ENCODE data around the gene LGALS16. TPM values are rescaled to one million over a fixed set of nuclear protein-coding genes. Genes with fewer than 3 reads are reported as not detected.
"Not testable (repeated sequence)": the region's sequence is repeated elsewhere in the genome, so short reads cannot be mapped to it uniquely, and the experiment has no call there.

The LGALS16 gene
- not detected for total RNA-seq
- long read RNA-seq, donor 1 = 0 reads
- long read RNA-seq, donor 2 = 0 reads

GRCh38 chr19:39655613-39656012, at the start of gene LGALS16:
Gene LGALS16 (plus strand): TSS chr19:39655913. CDS start chr19:39655962, 49 bp downstream.
- DNase-seq (ENCODE audit: low spot score) = no peak
- intact Hi-C loops (cut with DNase I) = no loop called here

DNA sequence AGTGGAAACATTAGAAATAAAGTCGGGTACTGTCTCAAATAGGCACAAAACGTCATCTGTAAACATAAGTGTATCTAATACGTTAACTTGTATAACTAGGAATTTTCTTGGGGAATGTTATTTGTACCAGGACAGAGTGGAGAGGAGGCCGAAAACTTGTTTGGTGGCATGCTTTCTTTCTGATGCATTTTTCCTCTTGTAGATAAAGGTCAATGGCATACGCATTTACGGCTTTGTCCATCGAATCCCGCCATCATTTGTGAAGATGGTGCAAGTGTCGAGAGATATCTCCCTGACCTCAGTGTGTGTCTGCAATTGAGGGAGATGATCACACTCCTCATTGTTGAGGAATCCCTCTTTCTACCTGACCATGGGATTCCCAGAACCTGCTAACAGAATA, 48.7 kb upstream of the LGALS16 start:
- no peak for DNase-seq (ENCODE audit: low spot score)
- intact Hi-C loops (cut with DNase I) = no loop called here

DNA sequence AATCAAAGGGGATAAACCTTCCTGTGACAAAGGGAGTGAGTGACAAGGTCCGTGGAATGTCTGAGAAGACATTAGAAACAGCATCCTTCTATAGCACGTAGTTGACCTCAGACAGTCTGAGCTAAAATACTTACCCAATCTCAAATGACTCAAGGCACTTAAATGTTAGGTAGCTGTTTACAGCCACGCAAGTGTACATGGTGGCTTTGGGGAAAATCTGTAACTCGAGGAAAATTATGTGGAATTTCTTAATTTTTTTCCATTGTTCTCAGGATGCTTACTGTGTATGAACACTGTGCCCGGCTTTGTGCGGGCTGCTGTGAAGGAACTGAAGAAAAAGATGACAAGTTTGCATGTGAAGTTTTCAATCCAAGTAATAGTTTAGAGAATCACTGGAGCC, 48.2 kb upstream of the LGALS16 start:
- DNase-seq (ENCODE audit: low spot score) = no peak
- intact Hi-C loops (cut with DNase I) = no loop called here

- intact Hi-C loops (cut with DNase I) = no loop called here
- DNase-seq (ENCODE audit: low spot score) = no peak
Observed at GRCh38 chr19:39613597-39613996, 42.1 kb upstream of the LGALS16 start.

GRCh38 chr19:39617745-39618144, 38.0 kb upstream of the LGALS16 start:
- intact Hi-C loops (cut with DNase I) = no loop called here
- DNase-seq (ENCODE audit: low spot score) = no peak

DNA sequence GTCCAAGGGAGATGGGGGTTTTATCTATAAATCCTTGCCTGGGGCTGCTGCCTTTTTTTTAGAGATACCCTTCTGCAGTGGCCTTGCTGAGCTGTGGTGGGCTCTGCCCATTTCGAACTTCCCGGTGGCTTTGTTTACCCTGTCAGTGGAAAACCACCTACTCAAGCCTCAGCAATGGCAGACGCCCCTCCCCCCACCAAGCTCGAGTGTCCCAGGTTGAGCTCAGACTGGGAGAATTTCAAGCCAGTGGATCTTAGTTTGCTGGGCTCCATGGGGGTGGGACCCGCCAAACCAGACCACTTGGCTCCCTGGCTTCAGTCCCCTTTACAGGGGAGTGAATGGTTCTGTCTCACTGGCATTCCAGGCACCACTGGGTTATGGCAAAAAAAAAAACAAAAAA, 31.8 kb upstream of the LGALS16 start:
- intact Hi-C loops (cut with DNase I) = no loop called here
- no peak for DNase-seq (ENCODE audit: low spot score)

GRCh38 chr19:39627631-39628030, 28.1 kb upstream of the LGALS16 start:
- intact Hi-C loops (cut with DNase I); DNase-seq (ENCODE audit: low spot score): not testable (repeated sequence)

DNA sequence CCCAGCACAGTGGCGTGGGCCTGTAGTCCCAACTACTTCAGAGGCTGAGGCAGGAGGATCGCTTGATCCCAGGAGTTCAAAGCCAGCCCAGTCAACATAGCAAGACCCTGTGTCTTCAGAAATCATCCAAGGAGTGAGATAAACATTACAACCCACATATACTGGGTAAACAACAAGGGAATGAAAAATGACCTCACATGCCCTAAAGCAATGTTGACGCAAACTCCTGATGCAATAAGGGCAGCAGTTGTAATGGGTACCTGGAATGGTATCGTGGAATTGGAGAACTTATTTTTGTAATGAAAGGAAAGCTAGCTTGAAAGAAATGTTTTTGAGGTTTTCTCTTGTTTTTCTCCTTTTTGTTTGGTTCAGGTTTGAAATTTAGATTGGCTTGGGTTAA, 24.5 kb upstream of the LGALS16 start:
- intact Hi-C loops (cut with DNase I) = no loop called here
- DNase-seq (ENCODE audit: low spot score) = no peak

- intact Hi-C loops (cut with DNase I) = no loop called here
Observed at GRCh38 chr19:39631626-39632025, 24.1 kb upstream of the LGALS16 start.

DNA sequence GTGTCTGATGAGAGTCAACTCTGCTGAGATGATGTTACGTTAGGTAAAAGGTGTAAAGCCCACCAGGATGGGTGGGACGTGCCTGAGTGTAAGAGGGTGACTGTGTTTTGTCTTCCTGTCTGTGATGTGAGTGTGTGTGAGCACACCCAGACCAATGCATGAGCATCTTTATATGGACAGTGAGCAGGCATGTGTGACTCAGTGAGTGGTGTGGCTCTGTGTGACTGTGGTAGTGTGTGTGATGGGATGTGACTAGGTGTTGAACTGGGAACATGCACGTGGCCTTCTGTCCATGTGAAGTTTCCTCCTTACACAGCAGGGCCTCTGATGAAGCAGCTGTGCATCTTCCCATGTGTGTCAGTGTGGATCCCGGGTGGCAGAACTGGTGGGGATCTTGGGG, 17.8 kb upstream of the LGALS16 start:
- no peak for DNase-seq (ENCODE audit: low spot score)
- intact Hi-C loops (cut with DNase I) = no loop called here

More at GRCh38 chr19:39631626-39632025, 24.1 kb upstream of the LGALS16 start:
- DNase-seq (ENCODE audit: low spot score) = no peak

DNA sequence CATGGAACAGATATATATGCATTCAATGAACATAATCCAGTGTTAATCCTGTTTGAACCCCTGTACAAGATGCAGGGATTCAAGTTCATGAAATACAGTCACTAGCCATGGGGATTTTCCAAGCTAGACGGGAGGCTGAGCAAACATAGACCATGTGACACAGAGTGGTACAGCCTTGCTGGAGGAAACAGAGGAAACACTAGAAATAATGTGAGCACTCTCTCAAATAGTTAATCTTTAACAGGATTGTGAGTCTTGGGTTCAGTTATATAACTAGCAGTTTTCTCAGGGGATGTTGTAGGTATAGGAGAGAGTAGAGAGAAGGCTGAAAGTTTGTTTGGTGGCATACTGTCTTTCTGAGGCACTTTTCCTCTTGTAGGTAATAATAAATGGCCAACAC, 13.9 kb upstream of the LGALS16 start:
- intact Hi-C loops (cut with DNase I) = no loop called here
- no peak for DNase-seq (ENCODE audit: low spot score)

DNA sequence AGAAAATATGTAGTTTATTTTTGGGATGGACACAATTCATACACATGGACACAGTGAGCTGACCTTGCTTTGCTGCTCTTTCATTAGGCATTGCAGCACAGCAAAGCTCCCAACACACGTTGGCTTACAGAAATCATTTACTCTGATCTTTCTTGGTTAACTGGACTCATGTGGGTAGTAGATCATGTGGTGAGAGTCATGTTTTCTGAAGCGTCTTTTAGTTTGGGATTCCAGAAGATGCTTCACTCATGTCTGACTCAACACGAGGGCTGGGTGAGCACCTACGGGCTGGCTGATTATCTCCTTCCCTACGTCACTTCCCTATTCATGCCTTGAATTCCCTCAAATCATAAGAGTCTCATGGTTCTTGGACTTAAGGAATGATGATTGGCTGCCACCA, 12.1 kb upstream of the LGALS16 start:
- DNase-seq (ENCODE audit: low spot score) = no peak
- intact Hi-C loops (cut with DNase I) = no loop called here

GRCh38 chr19:39645800-39646411, 9.8 kb upstream of the LGALS16 start:
- no peak for DNase-seq (ENCODE audit: low spot score)
- intact Hi-C loops (cut with DNase I) = no loop called here

DNA sequence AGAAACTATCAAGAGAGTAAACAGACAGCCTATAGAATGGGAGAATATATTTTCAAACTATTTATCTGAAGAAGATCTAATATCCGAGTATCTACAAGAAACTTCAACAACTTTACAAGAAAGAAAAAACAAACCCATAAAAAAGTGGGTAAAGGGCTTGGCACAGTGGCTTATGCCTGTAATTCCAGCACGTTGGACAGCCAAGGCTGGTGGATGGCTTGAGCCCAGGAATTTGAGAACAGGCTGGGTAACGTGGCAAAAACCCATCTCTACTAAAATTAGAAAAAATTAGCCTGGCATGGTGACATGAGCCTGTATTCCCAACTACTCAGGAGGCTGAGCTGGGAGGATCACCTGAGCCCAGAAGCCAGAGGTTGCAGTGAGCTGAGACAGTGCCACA, 7.8 kb upstream of the LGALS16 start:
- no peak for DNase-seq (ENCODE audit: low spot score)
- intact Hi-C loops (cut with DNase I) = no loop called here

DNA sequence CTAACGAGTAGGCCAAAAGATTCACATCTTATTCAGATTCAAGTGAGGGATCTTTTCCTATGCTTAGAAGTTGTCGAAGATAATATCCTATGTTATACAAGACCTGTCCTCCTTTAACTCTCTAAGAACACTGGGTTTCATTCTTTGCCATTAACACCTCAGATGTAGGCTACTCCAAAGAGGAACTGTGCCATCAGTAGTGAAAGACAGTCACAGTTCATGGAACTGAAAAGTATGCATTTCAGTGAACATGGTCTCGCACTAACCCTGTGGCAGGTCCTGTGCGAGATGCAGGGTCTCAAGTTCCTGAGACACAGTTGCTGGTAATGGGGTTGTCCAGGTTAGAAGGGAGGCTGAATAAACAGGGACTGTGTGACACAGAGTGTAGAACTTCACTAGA, 4.1 kb downstream of the LGALS16 start:
- intact Hi-C loops (cut with DNase I) = no loop called here
- DNase-seq (ENCODE audit: low spot score) = no peak

- intact Hi-C loops (cut with DNase I) = no loop called here
- DNase-seq (ENCODE audit: low spot score) = no peak
Observed at GRCh38 chr19:39660661-39661060, 4.9 kb downstream of the LGALS16 start.

DNA sequence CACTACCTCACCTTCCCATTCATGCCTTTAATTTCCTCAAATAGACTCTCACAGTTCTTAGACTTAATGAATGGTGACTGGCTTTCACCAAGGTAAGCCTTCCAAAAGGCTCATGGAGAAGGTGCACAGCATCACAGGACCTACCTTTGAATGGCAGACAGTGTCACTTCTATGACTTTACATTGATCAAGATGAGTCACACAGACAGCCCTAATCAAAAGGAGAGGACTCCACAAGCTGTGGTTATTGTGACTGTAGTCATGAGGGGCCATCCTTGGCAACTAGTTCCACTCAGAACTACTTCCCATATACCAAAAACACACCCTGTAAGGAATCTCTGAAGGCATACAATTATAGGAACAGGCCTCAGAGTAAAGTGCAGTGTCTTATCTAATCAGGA, 5.9 kb downstream of the LGALS16 start:
- intact Hi-C loops (cut with DNase I) = no loop called here
- DNase-seq (ENCODE audit: low spot score) = no peak

GRCh38 chr19:39669860-39670259, 14.1 kb downstream of the LGALS16 start:
- intact Hi-C loops (cut with DNase I); DNase-seq (ENCODE audit: low spot score): not testable (repeated sequence)

GRCh38 chr19:39670998-39671397, 15.3 kb downstream of the LGALS16 start:
- intact Hi-C loops (cut with DNase I) = no loop called here
- no peak for DNase-seq (ENCODE audit: low spot score)

- intact Hi-C loops (cut with DNase I) = no loop called here
- no peak for DNase-seq (ENCODE audit: low spot score)
Observed at GRCh38 chr19:39671739-39672363, 16.1 kb downstream of the LGALS16 start.

DNA sequence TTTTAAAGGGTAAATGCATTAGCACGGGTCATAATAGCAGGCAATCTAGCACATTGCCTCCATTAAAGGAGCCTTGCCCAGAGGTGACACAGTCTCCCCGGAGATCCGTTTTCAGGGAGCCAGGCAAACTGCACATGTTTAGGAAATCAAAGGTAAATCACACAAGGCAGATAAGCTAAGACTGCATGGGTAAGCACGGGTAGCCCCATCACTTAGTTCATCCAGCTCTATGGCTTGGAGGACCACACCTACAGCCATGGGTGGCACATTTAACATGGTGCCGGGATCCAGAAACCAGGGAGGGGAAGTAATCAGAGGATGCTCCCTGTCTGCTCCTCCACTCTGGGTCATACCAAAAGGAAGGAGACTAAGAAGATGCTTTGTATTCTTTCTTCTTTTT, 16.8 kb downstream of the LGALS16 start:
- intact Hi-C loops (cut with DNase I) = no loop called here
- DNase-seq (ENCODE audit: low spot score) = no peak

Measured in posterior vena cava (tissue), 2 donors.